ENCODE results near the gene CDKN2B-AS1.

The CDKN2B-AS1 gene

DNA sequence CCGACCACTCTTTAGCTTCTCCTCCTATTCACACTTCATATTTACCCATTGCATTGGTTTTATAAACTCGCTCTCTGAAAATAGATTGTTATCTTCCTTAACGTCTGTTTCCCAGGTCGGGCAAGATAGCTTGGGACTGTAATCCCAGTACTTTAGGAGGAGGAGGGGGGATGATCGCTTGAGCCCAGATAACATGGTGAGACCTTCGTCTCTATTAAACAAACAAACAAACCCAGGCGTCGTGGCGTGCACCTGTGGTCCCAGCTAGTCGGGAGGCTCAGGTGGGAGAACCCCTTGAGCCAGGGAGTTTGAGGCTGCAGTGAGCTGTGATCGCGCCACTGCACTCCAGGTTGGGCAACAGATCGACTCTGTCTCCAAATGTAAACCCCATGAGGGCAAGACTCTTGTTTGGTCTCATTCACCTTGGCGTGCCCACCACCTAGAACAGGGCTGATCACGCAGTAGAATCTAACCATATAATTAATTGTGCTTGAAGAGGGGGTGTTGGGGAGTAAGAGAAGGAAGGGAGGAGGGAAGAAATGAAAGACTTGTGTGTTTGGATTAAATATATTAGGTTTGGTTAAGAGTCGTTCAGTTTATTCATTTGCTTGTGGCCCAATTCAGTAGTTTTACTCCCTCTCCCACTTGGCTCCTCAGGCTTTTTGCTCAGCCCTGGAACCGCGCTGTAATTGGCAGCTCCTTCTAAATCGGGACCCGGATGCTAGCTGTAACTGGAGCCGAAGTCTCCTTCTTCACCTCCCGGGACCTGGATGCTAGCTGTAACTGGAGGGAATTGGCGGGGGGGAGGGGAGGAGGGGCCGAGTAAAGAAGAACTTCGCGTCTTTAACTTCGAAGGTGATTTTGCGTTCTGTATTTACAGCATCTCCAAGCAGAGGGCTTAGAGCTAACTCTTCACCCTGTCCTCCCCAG lies 25.3 kb upstream of the CDKN2B-AS1 start:
- H3K9ac ChIP-seq (ENCODE audit: low read length) = no peak overlapping the region
- H3K4me3 ChIP-seq (ENCODE audit: low read length) = no peak overlapping the region
- H3K36me3 ChIP-seq (ENCODE audit: control insufficient read depth, low read depth, low read length) = no peaks in the 10 kb centered on the region
- no peak overlapping the region for H3K27ac ChIP-seq (ENCODE audit: low read length)
- H3K27me3 ChIP-seq (ENCODE audit: control insufficient read depth, insufficient read depth, low read length) = peaks cover 100% of the 10 kb centered on the region
- H3K4me1 ChIP-seq (ENCODE audit: control insufficient read depth, low read depth, low read length) = peaks cover 24% of the 10 kb centered on the region
- peaks cover 3% of the 10 kb centered on the region for H3K9me3 ChIP-seq (ENCODE audit: control insufficient read depth, low read depth, low read length)

GRCh38 chr9:21969951-21970799 lies 24.4 kb upstream of the CDKN2B-AS1 start:
- H3K27ac ChIP-seq (ENCODE audit: low read length) = no peak overlapping the region
- no peak overlapping the region for H3K4me3 ChIP-seq (ENCODE audit: low read length)
- H3K4me1 ChIP-seq (ENCODE audit: control insufficient read depth, low read depth, low read length) = peaks cover 22% of the 10 kb centered on the region
- peaks cover 3% of the 10 kb centered on the region for H3K9me3 ChIP-seq (ENCODE audit: control insufficient read depth, low read depth, low read length)
- H3K36me3 ChIP-seq (ENCODE audit: control insufficient read depth, low read depth, low read length) = no peaks in the 10 kb centered on the region
- no peak overlapping the region for H3K9ac ChIP-seq (ENCODE audit: low read length)
- H3K27me3 ChIP-seq (ENCODE audit: control insufficient read depth, insufficient read depth, low read length) = peaks cover 100% of the 10 kb centered on the region

- Histone ChIP-seq H3K27ac (ENCODE audit: low read length) (no peak overlapping the region), H3K4me3 (ENCODE audit: low read length) (no peak overlapping the region), H3K4me1 (ENCODE audit: control insufficient read depth, low read depth, low read length) (peaks cover 13% of the 10 kb centered on the region), H3K36me3 (ENCODE audit: control insufficient read depth, low read depth, low read length) (no peaks in the 10 kb centered on the region), H3K9ac (ENCODE audit: low read length) (no peak overlapping the region), H3K9me3 (ENCODE audit: control insufficient read depth, low read depth, low read length) (peaks cover 3% of the 10 kb centered on the region), H3K27me3 (ENCODE audit: control insufficient read depth, insufficient read depth, low read length) (peaks cover 100% of the 10 kb centered on the region)
Observed at GRCh38 chr9:21970800-21971640, 23.6 kb upstream of the CDKN2B-AS1 start.

GRCh38 chr9:21972361-21972760 lies 22.2 kb upstream of the CDKN2B-AS1 start:
- H3K9me3 ChIP-seq (ENCODE audit: control insufficient read depth, low read depth, low read length) = peaks cover 3% of the 10 kb centered on the region
- H3K4me3 ChIP-seq (ENCODE audit: low read length) = no peak overlapping the region
- H3K36me3 ChIP-seq (ENCODE audit: control insufficient read depth, low read depth, low read length) = no peaks in the 10 kb centered on the region
- H3K9ac ChIP-seq (ENCODE audit: low read length) = no peak overlapping the region
- no peak overlapping the region for H3K27ac ChIP-seq (ENCODE audit: low read length)
- H3K4me1 ChIP-seq (ENCODE audit: control insufficient read depth, low read depth, low read length) = peaks cover 11% of the 10 kb centered on the region
- peaks cover 100% of the 10 kb centered on the region for H3K27me3 ChIP-seq (ENCODE audit: control insufficient read depth, insufficient read depth, low read length)

GRCh38 chr9:21974343-21974721 lies 20.3 kb upstream of the CDKN2B-AS1 start:
- Histone ChIP-seq H3K4me1 (ENCODE audit: control insufficient read depth, low read depth, low read length) (peaks cover 11% of the 10 kb centered on the region), H3K9ac (ENCODE audit: low read length) (no peak overlapping the region), H3K27me3 (ENCODE audit: control insufficient read depth, insufficient read depth, low read length) (peaks cover 100% of the 10 kb centered on the region), H3K4me3 (ENCODE audit: low read length) (peak overlapping the region; percentile 59), H3K9me3 (ENCODE audit: control insufficient read depth, low read depth, low read length) (peaks cover 3% of the 10 kb centered on the region), H3K36me3 (ENCODE audit: control insufficient read depth, low read depth, low read length) (no peaks in the 10 kb centered on the region), H3K27ac (ENCODE audit: low read length) (no peak overlapping the region)

- peaks cover 100% of the 10 kb centered on the region for H3K27me3 ChIP-seq (ENCODE audit: control insufficient read depth, insufficient read depth, low read length)
- no peak overlapping the region for H3K9ac ChIP-seq (ENCODE audit: low read length)
- H3K4me3 ChIP-seq (ENCODE audit: low read length) = peak overlapping the region; percentile 59
- H3K27ac ChIP-seq (ENCODE audit: low read length) = no peak overlapping the region
- no peaks in the 10 kb centered on the region for H3K36me3 ChIP-seq (ENCODE audit: control insufficient read depth, low read depth, low read length)
- peaks cover 9% of the 10 kb centered on the region for H3K4me1 ChIP-seq (ENCODE audit: control insufficient read depth, low read depth, low read length)
- H3K9me3 ChIP-seq (ENCODE audit: control insufficient read depth, low read depth, low read length) = peaks cover 3% of the 10 kb centered on the region
Observed at GRCh38 chr9:21974722-21975409, 19.7 kb upstream of the CDKN2B-AS1 start.

GRCh38 chr9:21976334-21976875 lies 18.2 kb upstream of the CDKN2B-AS1 start:
- Histone ChIP-seq H3K4me3 (ENCODE audit: low read length) (no peak overlapping the region), H3K9ac (ENCODE audit: low read length) (no peak overlapping the region), H3K9me3 (ENCODE audit: control insufficient read depth, low read depth, low read length) (peaks cover 3% of the 10 kb centered on the region), H3K4me1 (ENCODE audit: control insufficient read depth, low read depth, low read length) (peaks cover 3% of the 10 kb centered on the region), H3K36me3 (ENCODE audit: control insufficient read depth, low read depth, low read length) (no peaks in the 10 kb centered on the region), H3K27ac (ENCODE audit: low read length) (no peak overlapping the region), H3K27me3 (ENCODE audit: control insufficient read depth, insufficient read depth, low read length) (peaks cover 96% of the 10 kb centered on the region)

DNA sequence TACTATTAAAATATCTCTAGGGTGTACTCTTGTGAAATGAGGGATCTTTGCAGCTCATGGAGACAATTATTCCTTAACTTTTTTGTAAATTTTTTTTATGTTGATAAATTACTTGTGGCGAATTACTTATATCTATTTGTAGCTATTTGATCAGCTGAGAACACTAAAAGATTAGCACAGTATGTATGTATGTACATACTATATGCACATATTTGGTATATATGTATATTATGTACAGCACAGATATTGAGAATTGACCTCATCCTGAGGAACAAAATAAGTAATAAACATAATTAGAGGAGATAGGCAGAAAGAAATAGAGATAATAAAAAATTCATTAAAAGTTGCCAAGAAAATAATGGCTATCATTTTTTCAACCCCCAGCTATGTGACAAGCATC lies 12.2 kb upstream of the CDKN2B-AS1 start:
- Histone ChIP-seq H3K27me3 (ENCODE audit: control insufficient read depth, insufficient read depth, low read length) (peaks cover 96% of the 10 kb centered on the region), H3K4me3 (ENCODE audit: low read length) (no peak overlapping the region), H3K36me3 (ENCODE audit: control insufficient read depth, low read depth, low read length) (no peaks in the 10 kb centered on the region), H3K27ac (ENCODE audit: low read length) (no peak overlapping the region), H3K4me1 (ENCODE audit: control insufficient read depth, low read depth, low read length) (no peaks in the 10 kb centered on the region), H3K9me3 (ENCODE audit: control insufficient read depth, low read depth, low read length) (no peaks in the 10 kb centered on the region), H3K9ac (ENCODE audit: low read length) (no peak overlapping the region)

DNA sequence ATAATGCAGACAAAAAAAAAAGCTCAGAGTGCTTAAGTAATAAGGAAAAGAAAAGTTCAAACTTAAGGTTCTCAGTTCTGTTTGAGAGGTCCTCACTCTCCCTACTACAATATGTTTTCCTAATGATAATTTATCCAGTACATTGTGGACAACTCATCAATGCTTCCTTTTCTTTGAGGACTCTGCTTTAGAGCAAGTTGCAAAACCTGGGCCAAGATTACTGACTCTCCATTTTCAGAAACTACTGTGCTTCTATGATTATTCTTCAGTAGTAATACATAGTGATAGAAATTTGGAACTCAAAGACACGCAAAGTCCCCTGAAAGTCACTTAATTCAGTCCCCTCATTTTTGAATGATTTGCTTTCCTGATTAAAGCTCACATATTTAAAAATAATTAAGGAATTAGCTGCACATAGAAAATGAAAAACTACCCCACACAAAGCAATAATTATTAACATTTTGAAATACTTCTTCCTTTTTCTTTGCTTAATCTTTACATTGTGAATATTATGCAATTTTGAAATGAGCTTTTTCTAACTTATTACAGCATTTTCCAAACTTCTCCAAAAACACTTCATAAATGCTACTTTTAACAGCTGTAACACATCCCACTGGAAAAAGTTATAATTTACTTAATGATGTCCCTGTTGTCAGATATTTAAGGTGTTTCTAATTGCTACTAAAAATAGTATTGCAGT lies 11.6 kb upstream of the CDKN2B-AS1 start:
- H3K27me3 ChIP-seq (ENCODE audit: control insufficient read depth, insufficient read depth, low read length) = peaks cover 96% of the 10 kb centered on the region
- H3K9ac ChIP-seq (ENCODE audit: low read length) = no peak overlapping the region
- H3K27ac ChIP-seq (ENCODE audit: low read length) = no peak overlapping the region
- H3K36me3 ChIP-seq (ENCODE audit: control insufficient read depth, low read depth, low read length) = no peaks in the 10 kb centered on the region
- H3K4me3 ChIP-seq (ENCODE audit: low read length) = no peak overlapping the region
- H3K4me1 ChIP-seq (ENCODE audit: control insufficient read depth, low read depth, low read length) = no peaks in the 10 kb centered on the region
- no peaks in the 10 kb centered on the region for H3K9me3 ChIP-seq (ENCODE audit: control insufficient read depth, low read depth, low read length)

- Histone ChIP-seq H3K4me1 (ENCODE audit: control insufficient read depth, low read depth, low read length) (no peaks in the 10 kb centered on the region), H3K27ac (ENCODE audit: low read length) (no peak overlapping the region), H3K4me3 (ENCODE audit: low read length) (no peak overlapping the region), H3K9ac (ENCODE audit: low read length) (no peak overlapping the region), H3K9me3 (ENCODE audit: control insufficient read depth, low read depth, low read length) (no peaks in the 10 kb centered on the region), H3K36me3 (ENCODE audit: control insufficient read depth, low read depth, low read length) (no peaks in the 10 kb centered on the region), H3K27me3 (ENCODE audit: control insufficient read depth, insufficient read depth, low read length) (peaks cover 96% of the 10 kb centered on the region)
Observed at GRCh38 chr9:21983561-21983935, 11.0 kb upstream of the CDKN2B-AS1 start.

Data from iPS-18a (cell line).